DOHH2 (cell line): Measurements from ENCODE around the gene ILKAP.

Source experiments
- H3F3A ChIP-seq: fragments of 200-600 bp; sonication (generic), shearing (Covaris generic); 2 replicates; pipeline ENCODE4 v1.6.0; 2016; ENCODE audit warnings: antibody characterized with exemption, mild to moderate bottlenecking; ENCODE audit not compliant: control insufficient read depth, insufficient read depth
- H3K27ac ChIP-seq: fragments of 200-600 bp; sonication (generic); 2 replicates; pipeline ENCODE4 v1.5.1; 2014; ENCODE audit warnings: low read depth, mild to moderate bottlenecking, low read length, moderate library complexity
- H3K27me3 ChIP-seq: fragments of 200-600 bp; sonication (generic); 2 replicates; pipeline ENCODE4 v1.6.1; 2014; ENCODE audit warnings: mild to moderate bottlenecking, low read length, mixed read lengths; ENCODE audit not compliant: control insufficient read depth
- H3K36me3 ChIP-seq: fragments of 200-600 bp; sonication (generic); 2 replicates; pipeline ENCODE4 v1.6.1; 2014; ENCODE audit warnings: mild to moderate bottlenecking, low read length, moderate library complexity, mixed read lengths; ENCODE audit not compliant: control insufficient read depth
- H3K4me1 ChIP-seq: fragments of 200-600 bp; sonication (generic); 2 replicates; pipeline ENCODE4 v1.6.1; 2014; ENCODE audit warnings: mild to moderate bottlenecking, low read length, mixed read lengths; ENCODE audit not compliant: control insufficient read depth
- H3K4me2 ChIP-seq: fragments of 200-600 bp; sonication (generic); 2 replicates; pipeline ENCODE4 v1.6.0; 2014; ENCODE audit warnings: mild to moderate bottlenecking, low read length, moderate library complexity
- H3K4me3 ChIP-seq: fragments of 200-600 bp; sonication (generic); 2 replicates; pipeline ENCODE4 v1.5.1; 2014; ENCODE audit warnings: mild to moderate bottlenecking, low read length, mixed read lengths
- H3K79me2 ChIP-seq: fragments of 200-600 bp; sonication (generic); 2 replicates; pipeline ENCODE4 v1.6.1; 2014; ENCODE audit warnings: mild to moderate bottlenecking, low read length, mixed read lengths; ENCODE audit not compliant: control insufficient read depth
- H3K9me2 ChIP-seq: fragments of 200-600 bp; sonication (generic); replicated peaks from 2 replicates; pipeline ENCODE4 v1.6.1; 2014; ENCODE audit warnings: mild to moderate bottlenecking, low read length, mixed read lengths; ENCODE audit not compliant: control insufficient read depth
- H3K9me3 ChIP-seq: fragments of 200-600 bp; sonication (generic); 2 replicates; pipeline ENCODE4 v1.6.1; 2014; ENCODE audit warnings: antibody characterized with exemption, low read length, mixed read lengths; ENCODE audit not compliant: control insufficient read depth, insufficient read depth
- H4K20me1 ChIP-seq: fragments of 200-600 bp; sonication (generic); 2 replicates; pipeline ENCODE4 v1.6.0; 2014; ENCODE audit warnings: low read depth, mild to moderate bottlenecking, antibody characterized with exemption, low read length, moderate library complexity; ENCODE audit not compliant: control insufficient read depth, insufficient read depth
- EZH2phosphoT487 ChIP-seq: fragments of 200-600 bp; sonication (generic); IDR thresholded peaks from 2 replicates; pipeline ENCODE4 v1.6.1; 2017; ENCODE audit warnings: borderline replicate concordance, mild to moderate bottlenecking, antibody characterized with exemption, low read length, moderate library complexity, mixed read lengths
- TF ChIP-seq, protein P1 (sequence below): fragments of 200-600 bp; sonication (generic); IDR thresholded peaks from one replicate; pipeline ENCODE4 v1.5.1; 2014; ENCODE audit warnings: antibody characterized with exemption, mild to moderate bottlenecking, low read depth, low read length; ENCODE audit not compliant: poor library complexity, severe bottlenecking

The ILKAP gene

DNA sequence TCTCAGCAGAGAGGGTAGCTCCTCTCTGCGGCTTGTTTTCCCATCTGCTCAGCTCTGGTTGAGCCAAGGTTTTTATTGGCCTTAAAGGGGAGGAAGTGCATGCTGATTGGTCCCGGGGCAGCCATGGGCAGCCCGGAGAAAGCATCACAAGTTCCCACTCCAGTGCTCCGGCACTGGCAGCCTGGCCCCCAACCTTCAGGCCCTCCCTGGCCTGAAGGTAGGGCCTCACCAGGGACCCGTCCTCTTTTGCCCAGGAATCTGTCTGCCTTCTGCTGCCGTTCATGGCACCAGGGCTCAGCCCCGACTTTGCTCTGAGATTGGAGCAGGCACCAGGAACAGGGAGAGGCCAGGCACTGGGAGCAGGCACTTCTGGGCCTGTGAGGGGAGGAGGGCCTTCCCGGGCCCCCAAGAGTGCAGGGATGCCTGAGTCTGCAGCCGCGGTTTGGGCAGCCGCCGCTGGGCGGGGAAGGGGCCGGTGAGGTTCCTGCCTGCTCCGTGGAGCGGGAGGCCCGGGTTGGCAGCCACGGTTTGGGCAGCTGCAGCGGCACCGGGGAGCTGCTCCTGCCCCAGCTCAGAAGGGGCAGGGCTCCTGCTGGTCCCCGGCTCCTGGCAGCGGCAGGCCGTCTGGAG is 17.5 kb upstream of the ILKAP start:
- Histone ChIP-seq H3K9me2 (no peaks in the 10 kb centered on the region), H3K79me2 (no peaks in the 10 kb centered on the region), H3F3A (no peaks in the 10 kb centered on the region), H3K4me1 (no peaks in the 10 kb centered on the region), H3K4me3 (no peak overlapping the region), H3K27me3 (no peaks in the 10 kb centered on the region), H4K20me1 (no peaks in the 10 kb centered on the region), H3K36me3 (no peaks in the 10 kb centered on the region), H3K9me3 (no peaks in the 10 kb centered on the region), H3K4me2 (no peak overlapping the region), H3K27ac (no peak overlapping the region)
- no peak for TF ChIP-seq EZH2phosphoT487
- TF ChIP-seq, protein P1, sequence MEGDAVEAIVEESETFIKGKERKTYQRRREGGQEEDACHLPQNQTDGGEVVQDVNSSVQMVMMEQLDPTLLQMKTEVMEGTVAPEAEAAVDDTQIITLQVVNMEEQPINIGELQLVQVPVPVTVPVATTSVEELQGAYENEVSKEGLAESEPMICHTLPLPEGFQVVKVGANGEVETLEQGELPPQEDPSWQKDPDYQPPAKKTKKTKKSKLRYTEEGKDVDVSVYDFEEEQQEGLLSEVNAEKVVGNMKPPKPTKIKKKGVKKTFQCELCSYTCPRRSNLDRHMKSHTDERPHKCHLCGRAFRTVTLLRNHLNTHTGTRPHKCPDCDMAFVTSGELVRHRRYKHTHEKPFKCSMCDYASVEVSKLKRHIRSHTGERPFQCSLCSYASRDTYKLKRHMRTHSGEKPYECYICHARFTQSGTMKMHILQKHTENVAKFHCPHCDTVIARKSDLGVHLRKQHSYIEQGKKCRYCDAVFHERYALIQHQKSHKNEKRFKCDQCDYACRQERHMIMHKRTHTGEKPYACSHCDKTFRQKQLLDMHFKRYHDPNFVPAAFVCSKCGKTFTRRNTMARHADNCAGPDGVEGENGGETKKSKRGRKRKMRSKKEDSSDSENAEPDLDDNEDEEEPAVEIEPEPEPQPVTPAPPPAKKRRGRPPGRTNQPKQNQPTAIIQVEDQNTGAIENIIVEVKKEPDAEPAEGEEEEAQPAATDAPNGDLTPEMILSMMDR: no peak

DNA sequence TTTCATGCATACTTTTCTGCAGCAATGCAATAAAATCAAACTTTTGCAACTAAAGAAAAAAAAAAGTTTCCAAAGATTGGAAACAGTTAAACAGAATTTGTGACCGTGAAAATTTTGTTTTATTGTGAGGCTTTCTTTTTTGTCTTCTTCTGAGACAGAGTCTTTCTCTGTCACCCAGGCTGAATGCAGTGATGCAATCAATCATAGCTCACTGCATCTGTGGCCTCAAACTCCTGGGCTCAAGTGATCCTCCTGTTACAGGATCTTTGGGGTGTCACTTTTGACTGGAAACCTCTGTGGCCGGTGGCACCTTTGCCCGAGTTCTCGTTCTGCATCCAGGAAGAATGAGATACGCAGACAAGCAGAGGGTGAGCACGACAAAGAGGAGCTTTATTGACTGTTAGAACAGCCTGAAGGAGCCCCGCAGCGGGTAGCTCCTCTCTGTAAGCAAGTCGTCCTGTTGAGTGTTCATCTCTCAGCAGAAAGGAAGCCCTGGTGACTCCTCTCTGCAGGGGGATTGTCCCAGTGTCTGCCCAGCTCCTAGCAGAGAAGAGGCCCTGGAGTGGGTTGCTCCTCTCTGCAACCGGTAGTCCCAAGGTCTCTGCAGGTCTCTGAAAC is 16.9 kb upstream of the ILKAP start:
- no peaks in the 10 kb centered on the region for H3K9me3 ChIP-seq
- no peak overlapping the region for H3K4me3 ChIP-seq
- no peak overlapping the region for H3K4me2 ChIP-seq
- no peaks in the 10 kb centered on the region for H3K9me2 ChIP-seq
- H3K36me3 ChIP-seq: no peaks in the 10 kb centered on the region
- no peak for TF ChIP-seq EZH2phosphoT487
- TF ChIP-seq, protein P1: no peak
- no peaks in the 10 kb centered on the region for H3K4me1 ChIP-seq
- H3K27me3 ChIP-seq: peaks cover 5% of the 10 kb centered on the region
- no peaks in the 10 kb centered on the region for H3F3A ChIP-seq
- H4K20me1 ChIP-seq: no peaks in the 10 kb centered on the region
- H3K79me2 ChIP-seq: no peaks in the 10 kb centered on the region
- H3K27ac ChIP-seq: no peak overlapping the region

DNA sequence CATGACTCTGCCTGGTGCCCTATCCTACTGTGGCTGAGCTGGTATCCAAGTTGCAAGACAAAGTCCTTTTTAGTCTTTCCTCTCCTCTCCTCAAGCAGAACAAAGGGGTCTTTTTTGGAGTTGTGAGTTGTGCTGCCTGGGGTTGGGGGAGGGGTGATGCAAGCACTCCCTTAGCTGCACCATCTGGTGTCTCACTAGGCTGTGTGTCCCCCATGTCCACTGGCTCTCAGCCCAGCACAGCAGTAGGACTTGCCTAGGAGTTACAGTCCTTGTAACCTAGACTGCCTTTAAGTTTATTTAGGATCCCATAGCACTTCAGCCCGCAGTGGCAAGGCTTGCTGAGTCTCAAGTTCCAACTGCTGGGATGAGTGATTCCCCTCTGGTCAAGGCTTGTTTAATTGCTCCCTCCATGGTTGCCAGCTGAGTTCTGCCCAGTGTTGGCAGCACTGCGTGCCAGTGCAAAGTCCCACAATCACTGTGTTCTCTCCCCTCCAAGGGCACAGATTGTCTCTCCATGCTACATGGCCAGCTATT is 13.2 kb upstream of the ILKAP start:
- Histone ChIP-seq H3K36me3 (no peaks in the 10 kb centered on the region), H3K79me2 (no peaks in the 10 kb centered on the region), H3K9me3 (no peaks in the 10 kb centered on the region), H3K27me3 (peaks cover 19% of the 10 kb centered on the region), H3K9me2 (no peaks in the 10 kb centered on the region), H3K4me2 (no peak overlapping the region), H3K4me1 (no peaks in the 10 kb centered on the region), H3K27ac (no peak overlapping the region), H3F3A (no peaks in the 10 kb centered on the region), H3K4me3 (no peak overlapping the region), H4K20me1 (no peaks in the 10 kb centered on the region)
- TF ChIP-seq, protein P1: no peak
- TF ChIP-seq EZH2phosphoT487: no peak
